ENCODE measurements around the gene AFDN. TPM values are rescaled to one million over a fixed set of nuclear protein-coding genes. Genes with fewer than 3 reads are reported as not detected.

The AFDN gene
- total and polyA plus RNA-seq, 3 donors from 2014 or later = 87.6 to 333 (median 291) TPM

DNA sequence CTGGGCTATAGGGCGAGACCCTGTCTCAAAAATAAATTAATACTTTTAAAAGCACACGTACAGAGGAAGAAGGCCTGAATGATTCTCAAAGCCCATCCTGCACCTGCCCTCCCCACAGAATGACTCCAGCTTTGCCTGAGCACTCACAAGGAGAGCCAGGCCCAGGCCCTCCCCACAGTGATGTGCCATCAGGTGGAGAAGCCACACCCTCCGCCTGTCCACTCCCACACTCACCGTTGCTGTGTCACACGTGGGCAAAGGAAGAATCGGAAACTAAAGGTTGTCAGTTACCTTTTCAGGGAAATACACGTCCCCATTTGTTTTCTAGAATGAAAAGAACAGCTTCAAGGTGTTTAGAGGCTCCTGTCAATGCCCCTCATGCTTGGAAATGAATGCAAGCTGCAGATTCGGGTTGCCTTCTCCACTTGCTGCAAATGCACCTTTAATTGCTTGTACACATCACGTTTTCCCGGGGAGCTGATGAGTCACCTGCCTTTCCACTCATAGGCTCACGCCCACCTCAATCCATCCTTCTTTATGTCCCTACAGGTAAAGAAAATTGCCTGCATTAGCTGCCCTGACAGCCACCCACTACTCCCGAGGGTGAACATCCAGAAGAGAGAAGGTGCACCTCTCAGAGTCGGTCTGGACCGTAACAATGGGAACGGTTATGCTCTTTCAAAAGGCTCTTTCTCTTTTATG, 45.5 kb upstream of the AFDN start:
- WGBS, 2 donors = 84 to 92% methylated on average over 15 of the region's 15 CpGs
- no peaks in the 10 kb centered on the region for H3K36me3 ChIP-seq (ENCODE audit: low read depth, missing control alignments)
- no peaks in the 10 kb centered on the region for H3K9me3 ChIP-seq
- H3K27me3 ChIP-seq = no peaks in the 10 kb centered on the region
- H3K27ac ChIP-seq = no peak overlapping the region
- H3K4me1 ChIP-seq = no peaks in the 10 kb centered on the region
- no peak for TF ChIP-seq CTCF (IDR thresholded peaks at IDR 0.05)
- TF ChIP-seq POLR2A (IDR thresholded peaks at IDR 0.05) = no peak
- DNase-seq = no peak
- no peak overlapping the region for H3K4me3 ChIP-seq
- intact Hi-C loops (cut with DNase I; ENCODE audit: low total_unique reads) = no loop called here

DNA sequence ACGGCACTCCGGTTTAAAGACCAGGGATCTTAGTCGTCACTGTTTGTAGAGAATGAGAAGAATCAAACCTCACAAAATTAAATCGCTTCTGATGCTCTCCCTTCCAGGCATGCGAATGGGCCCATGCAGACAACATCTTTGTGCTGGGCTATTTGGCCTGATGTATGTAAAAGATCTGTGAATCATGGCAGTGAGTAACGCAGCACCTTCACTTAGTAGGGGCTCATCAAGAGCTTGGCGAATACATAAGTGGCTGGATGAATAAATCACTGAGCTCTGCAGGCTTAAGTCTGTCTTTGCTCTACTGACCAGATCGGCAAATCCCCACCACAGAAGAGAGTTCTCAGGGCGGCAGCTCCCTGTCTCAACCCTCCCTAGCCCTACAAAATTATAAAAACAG, 44.8 kb upstream of the AFDN start:
- TF ChIP-seq CTCF (IDR thresholded peaks at IDR 0.05) (no peak), POLR2A (IDR thresholded peaks at IDR 0.05) (no peak)
- Histone ChIP-seq H3K27me3 (no peaks in the 10 kb centered on the region), H3K9me3 (no peaks in the 10 kb centered on the region), H3K36me3 (ENCODE audit: low read depth, missing control alignments) (no peaks in the 10 kb centered on the region), H3K4me1 (peaks cover 3% of the 10 kb centered on the region), H3K4me3 (no peak overlapping the region), H3K27ac (no peak overlapping the region)
- 95 to 96% methylated on average over 9 of the region's 9 CpGs for WGBS, 2 donors
- intact Hi-C loops (cut with DNase I; ENCODE audit: low total_unique reads) = no loop called here
- no peak for DNase-seq

GRCh38 chr6:167782698-167783517, 43.8 kb upstream of the AFDN start:
- Histone ChIP-seq H3K4me1 (peaks cover 6% of the 10 kb centered on the region), H3K27ac (no peak overlapping the region), H3K4me3 (no peak overlapping the region), H3K9me3 (no peaks in the 10 kb centered on the region), H3K27me3 (no peaks in the 10 kb centered on the region), H3K36me3 (ENCODE audit: low read depth, missing control alignments) (no peaks in the 10 kb centered on the region)
- no peak for TF ChIP-seq POLR2A (IDR thresholded peaks at IDR 0.05)
- no peak for TF ChIP-seq CTCF (IDR thresholded peaks at IDR 0.05)
- intact Hi-C loops (cut with DNase I; ENCODE audit: low total_unique reads) = no loop called here
- DNase-seq = no peak
- WGBS, 2 donors = 90 to 91% methylated on average over 4 of the region's 4 CpGs

DNA sequence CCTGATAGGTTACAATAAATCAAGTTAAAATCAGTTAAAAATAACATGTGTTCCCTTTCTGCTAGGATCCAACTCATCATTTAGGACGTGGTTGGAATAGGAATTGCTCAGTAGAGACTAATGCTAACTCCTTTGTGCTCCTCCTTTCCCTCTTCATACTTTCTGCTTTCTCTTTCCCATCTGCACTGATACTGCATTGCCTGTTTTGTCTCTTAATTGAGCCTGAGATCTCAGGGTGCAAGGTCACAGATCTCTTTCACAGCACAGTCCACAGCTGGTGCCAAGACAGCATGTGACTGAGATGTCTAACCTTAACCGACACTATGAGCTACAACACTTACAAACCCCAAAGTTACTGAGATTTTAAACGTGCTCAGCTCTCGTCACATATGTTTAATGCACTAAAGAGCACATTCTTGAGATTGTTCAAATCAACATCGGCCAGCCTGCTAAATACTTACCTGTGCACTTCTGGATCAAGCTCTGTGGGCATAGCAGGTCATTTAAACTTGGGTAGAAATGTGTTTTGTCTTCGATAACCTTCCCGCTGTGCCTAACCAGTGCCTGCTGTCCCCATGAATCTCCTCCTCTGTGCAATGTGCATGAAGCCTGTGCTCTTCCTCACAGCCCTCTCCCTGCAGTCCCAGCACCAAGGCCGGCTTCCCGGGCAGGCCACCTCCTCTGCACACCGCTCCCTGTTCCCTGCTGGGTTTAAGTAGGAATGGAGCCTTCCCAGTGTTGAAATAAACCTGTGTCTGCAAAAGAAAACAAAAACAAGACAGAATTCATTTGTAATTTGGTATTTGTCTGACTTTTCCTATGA, 39.6 kb upstream of the AFDN start:
- intact Hi-C loops (cut with DNase I; ENCODE audit: low total_unique reads) = no loop called here
- TF ChIP-seq CTCF (IDR thresholded peaks at IDR 0.05) = no peak
- no peak for TF ChIP-seq POLR2A (IDR thresholded peaks at IDR 0.05)
- Histone ChIP-seq H3K27ac (no peak overlapping the region), H3K4me1 (peaks cover 6% of the 10 kb centered on the region), H3K27me3 (no peaks in the 10 kb centered on the region), H3K36me3 (ENCODE audit: low read depth, missing control alignments) (no peaks in the 10 kb centered on the region), H3K4me3 (no peak overlapping the region), H3K9me3 (no peaks in the 10 kb centered on the region)
- 59 to 64% methylated on average over 10 of the region's 10 CpGs for whole genome bisulfite sequencing, 2 donors
- DNase-seq = no peak
